ENCODE measurements around the gene GAREM2. TPM values are rescaled to one million over a fixed set of nuclear protein-coding genes. Genes with fewer than 3 reads are reported as not detected.

GAREM2 gene
- total RNA-seq = 6.5 to 22.6 TPM (median 19.1 TPM) in 3 replicates
- long read RNA-seq, partial matches to known transcripts = 56 of 58 reads
- long read RNA-seq, other reads (novel, unspliced or antisense) = 1 of 58 reads

DNA sequence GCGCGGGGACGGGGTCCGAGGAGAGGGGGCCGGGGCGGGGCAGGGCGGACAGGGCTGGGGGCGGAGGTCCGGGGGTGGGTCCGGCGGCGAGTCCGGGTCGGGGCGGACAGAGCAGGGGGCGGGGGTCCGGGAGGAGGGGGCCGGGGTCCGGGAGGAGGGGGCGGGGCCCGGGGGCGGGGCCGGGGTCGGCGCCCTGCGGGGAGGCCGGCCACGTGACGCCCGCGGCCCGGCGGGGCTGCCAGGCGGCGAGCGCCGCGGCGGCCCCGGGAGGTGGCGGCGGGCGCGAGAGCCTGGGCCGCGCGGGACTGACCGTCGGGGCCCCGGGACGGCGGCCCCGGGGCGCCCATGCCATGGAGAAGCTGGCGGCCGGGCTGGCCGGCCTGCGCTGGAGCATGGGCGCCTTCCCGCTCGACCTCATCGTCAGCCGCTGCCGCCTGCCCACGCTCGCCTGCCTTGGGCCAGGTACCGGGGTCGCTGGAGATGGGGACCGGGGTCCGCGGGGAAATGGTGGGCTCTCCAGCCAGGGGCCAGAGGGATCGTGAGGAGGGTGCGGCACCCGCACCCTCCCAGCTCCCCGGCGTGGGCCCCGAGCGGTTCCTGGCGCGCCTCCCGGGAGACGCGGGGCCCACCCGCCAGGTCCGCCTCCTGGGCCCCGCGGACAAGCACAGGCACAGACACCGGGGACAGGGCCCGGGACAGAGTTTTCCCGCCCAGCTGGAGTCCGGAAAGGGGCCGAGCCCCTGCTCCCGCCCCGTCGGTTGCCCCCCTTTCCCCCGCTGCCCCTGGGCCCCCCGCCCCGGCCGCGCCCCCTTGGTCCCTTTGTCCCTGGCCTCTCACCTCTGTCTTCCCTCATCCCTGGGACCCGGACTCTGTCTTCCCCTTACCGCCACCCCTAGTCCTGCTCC is at the start of gene GAREM2:
Gene GAREM2, plus strand, starts transcription at position 218 of the 905 bp plus-strand sequence. Its CDS starts 133 bp downstream, at position 351.
- TF ChIP-seq, protein P1, sequence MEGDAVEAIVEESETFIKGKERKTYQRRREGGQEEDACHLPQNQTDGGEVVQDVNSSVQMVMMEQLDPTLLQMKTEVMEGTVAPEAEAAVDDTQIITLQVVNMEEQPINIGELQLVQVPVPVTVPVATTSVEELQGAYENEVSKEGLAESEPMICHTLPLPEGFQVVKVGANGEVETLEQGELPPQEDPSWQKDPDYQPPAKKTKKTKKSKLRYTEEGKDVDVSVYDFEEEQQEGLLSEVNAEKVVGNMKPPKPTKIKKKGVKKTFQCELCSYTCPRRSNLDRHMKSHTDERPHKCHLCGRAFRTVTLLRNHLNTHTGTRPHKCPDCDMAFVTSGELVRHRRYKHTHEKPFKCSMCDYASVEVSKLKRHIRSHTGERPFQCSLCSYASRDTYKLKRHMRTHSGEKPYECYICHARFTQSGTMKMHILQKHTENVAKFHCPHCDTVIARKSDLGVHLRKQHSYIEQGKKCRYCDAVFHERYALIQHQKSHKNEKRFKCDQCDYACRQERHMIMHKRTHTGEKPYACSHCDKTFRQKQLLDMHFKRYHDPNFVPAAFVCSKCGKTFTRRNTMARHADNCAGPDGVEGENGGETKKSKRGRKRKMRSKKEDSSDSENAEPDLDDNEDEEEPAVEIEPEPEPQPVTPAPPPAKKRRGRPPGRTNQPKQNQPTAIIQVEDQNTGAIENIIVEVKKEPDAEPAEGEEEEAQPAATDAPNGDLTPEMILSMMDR (IDR thresholded peaks at IDR 0.05) = no peak
- no peak for DNase-seq (ENCODE audit: low spot score)
- peak within 1 kb of the TSS; percentile 69 for H3K4me3 Mint-ChIP-seq (ENCODE audit: unreplicated experiment)
- H3K9me3 Mint-ChIP-seq (ENCODE audit: low read depth) = no peaks in the 10 kb centered on the region
- no peaks in the 10 kb centered on the region for H3K36me3 Mint-ChIP-seq (ENCODE audit: low read depth)
- no peak within 1 kb of the TSS for H3K27ac Mint-ChIP-seq (ENCODE audit: unreplicated experiment)
- peaks cover 7% of the 10 kb centered on the region for H3K4me1 Mint-ChIP-seq (ENCODE audit: low read depth)
- H3K27me3 Mint-ChIP-seq (ENCODE audit: low read depth) = peaks cover 13% of the 10 kb centered on the region

DNA sequence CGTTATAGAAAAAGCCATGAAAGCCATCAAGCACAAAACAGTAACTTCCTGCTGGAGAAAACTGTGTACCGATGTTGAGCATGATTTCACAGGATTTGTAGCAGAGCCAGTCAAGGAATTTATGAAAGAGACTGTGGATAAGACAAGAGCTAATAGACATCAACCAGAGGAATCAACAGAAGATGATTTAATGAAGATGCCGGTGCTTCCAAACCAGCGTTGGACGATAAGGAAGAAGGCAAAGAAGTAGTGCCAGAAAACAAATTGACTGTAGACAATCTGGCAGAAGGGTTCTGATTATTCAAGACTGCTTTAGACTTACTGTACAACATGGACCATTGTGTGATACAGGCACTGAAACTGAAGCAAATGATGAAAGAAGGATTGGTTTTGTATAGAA is 49.5 kb upstream of the GAREM2 start:
- TF ChIP-seq, protein P1 (IDR thresholded peaks at IDR 0.05) = no peak
- H3K9me3 Mint-ChIP-seq (ENCODE audit: low read depth) = no peaks in the 10 kb centered on the region

DNA sequence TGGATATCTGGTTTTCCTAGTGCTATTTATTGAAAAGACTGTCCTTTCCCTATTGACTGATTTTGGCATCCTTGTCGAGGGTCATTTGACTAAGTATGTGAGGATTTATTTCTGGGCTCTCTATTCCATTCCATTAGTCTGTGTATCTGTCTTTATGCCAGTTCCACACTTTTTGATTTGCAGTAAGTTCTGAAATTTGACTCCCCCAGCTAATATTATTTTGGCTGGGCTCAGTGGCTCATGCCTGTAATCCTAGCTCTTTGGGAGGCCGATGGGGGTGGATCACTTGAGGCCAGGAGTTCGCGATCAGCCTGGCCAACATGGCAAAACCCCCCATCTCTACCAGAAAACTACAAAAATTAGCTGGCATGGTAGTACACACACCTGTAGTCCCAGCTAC is 46.8 kb upstream of the GAREM2 start:
- Mint-ChIP-seq H3K4me3 (ENCODE audit: unreplicated experiment) (no peak overlapping the region), H3K9me3 (ENCODE audit: low read depth) (no peaks in the 10 kb centered on the region), H3K27me3 (ENCODE audit: low read depth) (no peaks in the 10 kb centered on the region), H3K36me3 (ENCODE audit: low read depth) (peaks cover 4% of the 10 kb centered on the region), H3K27ac (ENCODE audit: unreplicated experiment) (peak overlapping the region; percentile 2), H3K4me1 (ENCODE audit: low read depth) (peaks cover 11% of the 10 kb centered on the region)
- TF ChIP-seq, protein P1 (IDR thresholded peaks at IDR 0.05) = no peak
- DNase-seq (ENCODE audit: low spot score) = no peak

More for the DNA sequence above, 49.5 kb upstream of the GAREM2 start:
- Mint-ChIP-seq H3K4me3 (ENCODE audit: unreplicated experiment) (no peak overlapping the region), H3K36me3 (ENCODE audit: low read depth) (no peaks in the 10 kb centered on the region), H3K27ac (ENCODE audit: unreplicated experiment) (no peak overlapping the region), H3K27me3 (ENCODE audit: low read depth) (no peaks in the 10 kb centered on the region), H3K4me1 (ENCODE audit: low read depth) (peaks cover 11% of the 10 kb centered on the region)
- no peak for DNase-seq (ENCODE audit: low spot score)

DNA sequence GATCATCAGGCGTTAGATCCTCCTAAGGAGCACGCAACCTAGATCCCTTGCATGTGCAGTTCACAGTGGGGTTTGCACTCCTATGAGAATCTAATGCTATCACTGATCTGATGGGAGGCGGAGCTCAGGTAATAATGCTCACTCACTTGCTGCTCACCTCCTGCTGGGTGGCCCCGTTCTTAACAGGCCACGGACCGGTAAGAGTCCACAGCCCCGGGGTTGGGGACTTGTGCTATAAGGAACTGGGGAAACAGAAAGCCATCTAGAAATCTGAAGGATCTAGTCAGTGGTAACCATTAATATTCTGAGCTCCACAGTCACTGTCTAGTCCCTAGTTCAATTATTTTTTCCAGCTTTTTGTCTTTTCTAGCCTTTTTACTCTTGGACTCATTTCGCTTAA is 44.7 kb upstream of the GAREM2 start:
- DNase-seq (ENCODE audit: low spot score) = no peak
- H3K4me1 Mint-ChIP-seq (ENCODE audit: low read depth) = peaks cover 11% of the 10 kb centered on the region
- H3K27ac Mint-ChIP-seq (ENCODE audit: unreplicated experiment) = no peak overlapping the region
- H3K27me3 Mint-ChIP-seq (ENCODE audit: low read depth) = no peaks in the 10 kb centered on the region
- TF ChIP-seq, protein P1 (IDR thresholded peaks at IDR 0.05) = no peak
- no peak overlapping the region for H3K4me3 Mint-ChIP-seq (ENCODE audit: unreplicated experiment)
- peaks cover 4% of the 10 kb centered on the region for H3K36me3 Mint-ChIP-seq (ENCODE audit: low read depth)
- H3K9me3 Mint-ChIP-seq (ENCODE audit: low read depth) = no peaks in the 10 kb centered on the region

DNA sequence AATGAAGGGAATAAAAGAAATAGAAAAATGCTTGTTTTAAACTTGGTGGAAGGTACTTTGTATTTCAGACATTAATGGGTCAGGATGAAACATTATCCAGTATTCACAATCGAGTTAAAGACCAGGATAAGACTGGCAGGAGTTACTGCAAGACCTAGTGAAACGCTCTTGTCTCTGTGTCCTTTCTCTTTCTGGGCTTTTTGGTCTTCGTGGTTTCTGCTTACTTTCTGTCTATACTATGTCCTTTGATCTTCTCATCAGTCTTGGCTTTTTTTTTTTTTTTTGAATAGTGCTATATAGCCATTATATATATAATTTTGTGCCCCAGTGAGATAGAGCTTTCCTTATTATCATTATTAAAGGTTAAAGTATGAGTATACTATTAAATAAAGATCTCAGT is 42.1 kb upstream of the GAREM2 start:
- Mint-ChIP-seq H3K27ac (ENCODE audit: unreplicated experiment) (peak overlapping the region; percentile 27), H3K4me1 (ENCODE audit: low read depth) (peaks cover 16% of the 10 kb centered on the region), H3K27me3 (ENCODE audit: low read depth) (no peaks in the 10 kb centered on the region), H3K36me3 (ENCODE audit: low read depth) (peaks cover 10% of the 10 kb centered on the region), H3K9me3 (ENCODE audit: low read depth) (no peaks in the 10 kb centered on the region), H3K4me3 (ENCODE audit: unreplicated experiment) (no peak overlapping the region)
- DNase-seq (ENCODE audit: low spot score) = no peak
- TF ChIP-seq, protein P1 (IDR thresholded peaks at IDR 0.05) = no peak

Measured in chondrocyte (in vitro differentiated cells).